K562 (cell line): ENCODE measurements around the gene TPGS1. TPM values are rescaled to one million over a fixed set of nuclear protein-coding genes. Genes with fewer than 3 reads are reported as not detected.

Source experiments
- CREB1 ChIP-seq, 2 experiments: sonication (generic) in 1 of 2; formaldehyde crosslinking in 1 of 2; IDR thresholded peaks; 2 replicates each; pipeline versions ENCODE4 v1.6.1 to v1.8.0; 2012 to 2022; ENCODE audit warnings: inconsistent platforms in 1 of 2, mild to moderate bottlenecking in 1 of 2, missing genetic modification reagents in 1 of 2, moderate library complexity in 1 of 2
- MEF2D ChIP-seq: conservative IDR thresholded peaks from 2 replicates; pipeline ENCODE4 v1.6.1; 2016; ENCODE audit warnings: low read depth, missing genetic modification characterization, missing compliant biosample characterization
- ZNF140 ChIP-seq: fragments of 250-450 bp; sonication (Bioruptor Pico); IDR thresholded peaks from 2 replicates; pipeline ENCODE4 v1.8.0; 2021; ENCODE audit warnings: moderate library complexity, mild to moderate bottlenecking, inconsistent platforms
- ZNF436 ChIP-seq: fragments of 250-450, 450-650 bp; sonication (Bioruptor Pico); formaldehyde crosslinking; IDR thresholded peaks from 2 replicates; pipeline ENCODE4 v1.7.0; 2020; ENCODE audit warnings: mild to moderate bottlenecking
- polyA plus RNA-seq, 8 experiments: library from polyadenylated mRNA; depleted of rRNA in 4 of 8; stranded (reverse) in 5 of 8; unstranded in 3 of 8; fragments of >200 nt; fragmentation: Nextera tagmentation in 2 of 8; fragmentation: Illumina TruSeq in 1 of 8; extraction: Ambion mirVana in 2 of 8; extraction: Trizol in 1 of 8; gene quantifications; 2 replicates each; pipeline versions ENCODE4 v1.2.1 to v1.2.3, GENCODE V29; 2011 to 2014; ENCODE audit warnings: inconsistent platforms in 1 of 8, missing spikeins in 1 of 8
- total RNA-seq, 7 experiments: library from RNA; depleted of rRNA in 6 of 7; stranded (reverse); fragments of >200 nt in 6 of 7; fragmentation: Illumina TruSeq in 2 of 7; extraction: Trizol in 2 of 7; gene quantifications; 2 replicates each; pipeline versions ENCODE4 v1.2.1 to v1.2.3, GENCODE V29; 2011 to 2021; ENCODE audit warnings: low replicate concordance in 1 of 7
- TF ChIP-seq, protein P1 (sequence below): fragments of 200-600 bp; sonication (generic); IDR thresholded peaks from one replicate; pipeline ENCODE4 v1.6.1; 2012; ENCODE audit warnings: mild to moderate bottlenecking, low read depth, low read length, inconsistent platforms

Gene TPGS1
- total and polyA plus RNA-seq, 9 of the 15 experiments (the other 6 are each of a cell fraction or from before 2014, with no cell fraction given) = 0.30 to 31.6 (median 1.2) TPM; not detected in 2

DNA sequence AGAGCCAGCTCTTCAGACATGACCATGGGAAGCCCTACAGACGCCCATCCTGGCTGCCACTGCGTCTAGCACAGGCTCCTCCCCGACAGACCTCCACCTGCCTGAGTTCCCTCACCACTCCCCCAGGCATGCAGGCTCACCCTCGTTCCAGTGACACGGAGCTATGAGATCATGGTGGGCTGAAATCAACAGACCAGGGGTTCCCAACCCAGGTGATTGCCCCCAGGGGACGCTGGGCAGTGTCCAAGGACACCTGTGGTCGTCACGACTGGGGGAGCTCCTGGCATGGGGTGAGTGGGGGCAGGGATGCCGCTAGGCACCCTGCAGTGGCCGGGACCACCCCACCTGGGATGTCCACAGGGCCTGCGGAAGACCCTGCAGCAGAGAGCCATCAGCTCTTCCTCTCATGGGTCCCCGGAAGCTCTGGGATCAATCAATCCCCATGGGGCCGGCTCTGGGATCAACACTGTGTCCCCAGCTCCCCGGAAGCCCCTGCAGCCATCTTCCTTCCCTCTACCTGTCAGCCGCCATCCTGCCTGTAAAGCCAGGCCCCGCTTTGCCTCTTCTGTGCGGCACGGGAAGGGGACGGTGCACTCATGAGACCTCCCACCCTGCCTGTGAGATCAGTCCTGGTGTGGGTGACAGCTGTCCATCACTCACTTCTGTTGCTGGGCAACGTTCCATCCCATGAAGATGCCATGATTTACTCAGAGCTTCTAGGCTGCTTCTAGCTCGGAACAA, 23.8 kb upstream of the TPGS1 start (continued):
- TF ChIP-seq, protein P1, sequence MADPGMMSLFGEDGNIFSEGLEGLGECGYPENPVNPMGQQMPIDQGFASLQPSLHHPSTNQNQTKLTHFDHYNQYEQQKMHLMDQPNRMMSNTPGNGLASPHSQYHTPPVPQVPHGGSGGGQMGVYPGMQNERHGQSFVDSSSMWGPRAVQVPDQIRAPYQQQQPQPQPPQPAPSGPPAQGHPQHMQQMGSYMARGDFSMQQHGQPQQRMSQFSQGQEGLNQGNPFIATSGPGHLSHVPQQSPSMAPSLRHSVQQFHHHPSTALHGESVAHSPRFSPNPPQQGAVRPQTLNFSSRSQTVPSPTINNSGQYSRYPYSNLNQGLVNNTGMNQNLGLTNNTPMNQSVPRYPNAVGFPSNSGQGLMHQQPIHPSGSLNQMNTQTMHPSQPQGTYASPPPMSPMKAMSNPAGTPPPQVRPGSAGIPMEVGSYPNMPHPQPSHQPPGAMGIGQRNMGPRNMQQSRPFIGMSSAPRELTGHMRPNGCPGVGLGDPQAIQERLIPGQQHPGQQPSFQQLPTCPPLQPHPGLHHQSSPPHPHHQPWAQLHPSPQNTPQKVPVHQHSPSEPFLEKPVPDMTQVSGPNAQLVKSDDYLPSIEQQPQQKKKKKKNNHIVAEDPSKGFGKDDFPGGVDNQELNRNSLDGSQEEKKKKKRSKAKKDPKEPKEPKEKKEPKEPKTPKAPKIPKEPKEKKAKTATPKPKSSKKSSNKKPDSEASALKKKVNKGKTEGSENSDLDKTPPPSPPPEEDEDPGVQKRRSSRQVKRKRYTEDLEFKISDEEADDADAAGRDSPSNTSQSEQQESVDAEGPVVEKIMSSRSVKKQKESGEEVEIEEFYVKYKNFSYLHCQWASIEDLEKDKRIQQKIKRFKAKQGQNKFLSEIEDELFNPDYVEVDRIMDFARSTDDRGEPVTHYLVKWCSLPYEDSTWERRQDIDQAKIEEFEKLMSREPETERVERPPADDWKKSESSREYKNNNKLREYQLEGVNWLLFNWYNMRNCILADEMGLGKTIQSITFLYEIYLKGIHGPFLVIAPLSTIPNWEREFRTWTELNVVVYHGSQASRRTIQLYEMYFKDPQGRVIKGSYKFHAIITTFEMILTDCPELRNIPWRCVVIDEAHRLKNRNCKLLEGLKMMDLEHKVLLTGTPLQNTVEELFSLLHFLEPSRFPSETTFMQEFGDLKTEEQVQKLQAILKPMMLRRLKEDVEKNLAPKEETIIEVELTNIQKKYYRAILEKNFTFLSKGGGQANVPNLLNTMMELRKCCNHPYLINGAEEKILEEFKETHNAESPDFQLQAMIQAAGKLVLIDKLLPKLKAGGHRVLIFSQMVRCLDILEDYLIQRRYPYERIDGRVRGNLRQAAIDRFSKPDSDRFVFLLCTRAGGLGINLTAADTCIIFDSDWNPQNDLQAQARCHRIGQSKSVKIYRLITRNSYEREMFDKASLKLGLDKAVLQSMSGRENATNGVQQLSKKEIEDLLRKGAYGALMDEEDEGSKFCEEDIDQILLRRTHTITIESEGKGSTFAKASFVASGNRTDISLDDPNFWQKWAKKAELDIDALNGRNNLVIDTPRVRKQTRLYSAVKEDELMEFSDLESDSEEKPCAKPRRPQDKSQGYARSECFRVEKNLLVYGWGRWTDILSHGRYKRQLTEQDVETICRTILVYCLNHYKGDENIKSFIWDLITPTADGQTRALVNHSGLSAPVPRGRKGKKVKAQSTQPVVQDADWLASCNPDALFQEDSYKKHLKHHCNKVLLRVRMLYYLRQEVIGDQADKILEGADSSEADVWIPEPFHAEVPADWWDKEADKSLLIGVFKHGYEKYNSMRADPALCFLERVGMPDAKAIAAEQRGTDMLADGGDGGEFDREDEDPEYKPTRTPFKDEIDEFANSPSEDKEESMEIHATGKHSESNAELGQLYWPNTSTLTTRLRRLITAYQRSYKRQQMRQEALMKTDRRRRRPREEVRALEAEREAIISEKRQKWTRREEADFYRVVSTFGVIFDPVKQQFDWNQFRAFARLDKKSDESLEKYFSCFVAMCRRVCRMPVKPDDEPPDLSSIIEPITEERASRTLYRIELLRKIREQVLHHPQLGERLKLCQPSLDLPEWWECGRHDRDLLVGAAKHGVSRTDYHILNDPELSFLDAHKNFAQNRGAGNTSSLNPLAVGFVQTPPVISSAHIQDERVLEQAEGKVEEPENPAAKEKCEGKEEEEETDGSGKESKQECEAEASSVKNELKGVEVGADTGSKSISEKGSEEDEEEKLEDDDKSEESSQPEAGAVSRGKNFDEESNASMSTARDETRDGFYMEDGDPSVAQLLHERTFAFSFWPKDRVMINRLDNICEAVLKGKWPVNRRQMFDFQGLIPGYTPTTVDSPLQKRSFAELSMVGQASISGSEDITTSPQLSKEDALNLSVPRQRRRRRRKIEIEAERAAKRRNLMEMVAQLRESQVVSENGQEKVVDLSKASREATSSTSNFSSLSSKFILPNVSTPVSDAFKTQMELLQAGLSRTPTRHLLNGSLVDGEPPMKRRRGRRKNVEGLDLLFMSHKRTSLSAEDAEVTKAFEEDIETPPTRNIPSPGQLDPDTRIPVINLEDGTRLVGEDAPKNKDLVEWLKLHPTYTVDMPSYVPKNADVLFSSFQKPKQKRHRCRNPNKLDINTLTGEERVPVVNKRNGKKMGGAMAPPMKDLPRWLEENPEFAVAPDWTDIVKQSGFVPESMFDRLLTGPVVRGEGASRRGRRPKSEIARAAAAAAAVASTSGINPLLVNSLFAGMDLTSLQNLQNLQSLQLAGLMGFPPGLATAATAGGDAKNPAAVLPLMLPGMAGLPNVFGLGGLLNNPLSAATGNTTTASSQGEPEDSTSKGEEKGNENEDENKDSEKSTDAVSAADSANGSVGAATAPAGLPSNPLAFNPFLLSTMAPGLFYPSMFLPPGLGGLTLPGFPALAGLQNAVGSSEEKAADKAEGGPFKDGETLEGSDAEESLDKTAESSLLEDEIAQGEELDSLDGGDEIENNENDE = no peak
- no peak for TF ChIP-seq ZNF140
- TF ChIP-seq ZNF436 (CRISPR knock-in tag) = no peak
- TF ChIP-seq MEF2D = no peak
- TF ChIP-seq CREB1 (IDR thresholded peaks at IDR 0.05) = no peak
- TF ChIP-seq CREB1 (CRISPR knock-in tag; IDR thresholded peaks at IDR 0.05) = no peak
